H1 (cell line): ENCODE data around the gene PDE1C. TPM values are rescaled to one million over a fixed set of nuclear protein-coding genes. Genes with fewer than 3 reads are reported as not detected.

Source experiments
- CTCF ChIA-PET: fragments of 300-600 bp; sonication (Branson Sonifier 250); formaldehyde crosslinking; loops from one replicate; lab custom pipeline; 2021; ENCODE audit not compliant: partially characterized antibody; lab: Charles Lee
- POLR2A ChIA-PET: fragments of 300-600 bp; sonication (Branson Sonifier 250); formaldehyde crosslinking; loops from one replicate; lab custom pipeline; 2021; ENCODE audit warnings: inconsistent platforms; ENCODE audit not compliant: partially characterized antibody; lab: Charles Lee
- DNase-seq, 2 experiments: peaks; one replicate each; pipeline versions ENCODE4 v3.0.0 to v3.0.0-alpha.2; 2010 to 2022; ENCODE audit warnings: low spot score in 2 of 2, low read depth in 1 of 2, mixed read lengths in 1 of 2
- FAIRE-seq: peaks from 2 replicates; lab custom pipeline; 2011; peaks lifted over from hg19 to GRCh38; lab: Jason Lieb, UNC
- H2AFZ ChIP-seq: 2 replicates; pipeline ENCODE4 v1.8.1; 2012; ENCODE audit warnings: low read length, inconsistent platforms
- H2AK5ac ChIP-seq: 2 replicates; pipeline ENCODE4 v1.6.1; 2013; ENCODE audit warnings: low read depth, low read length
- H2BK120ac ChIP-seq: replicated peaks from 2 replicates; pipeline ENCODE3; 2013; ENCODE audit warnings: low read depth, low read length, inconsistent platforms
- H2BK12ac ChIP-seq: 2 replicates; pipeline ENCODE4 v1.6.1; 2013; ENCODE audit warnings: low read depth, low read length
- H2BK15ac ChIP-seq: 2 replicates; pipeline ENCODE4 v1.6.1; 2013; ENCODE audit warnings: low read length
- H2BK20ac ChIP-seq: 2 replicates; pipeline ENCODE4 v1.6.1; 2013; ENCODE audit warnings: low read length
- H2BK5ac ChIP-seq: 2 replicates; pipeline ENCODE4 v1.6.1; 2013; ENCODE audit warnings: low read depth, low read length
- H3K14ac ChIP-seq: 2 replicates; pipeline ENCODE4 v1.6.1; 2013; ENCODE audit warnings: inconsistent platforms; ENCODE audit not compliant: insufficient read length
- H3K18ac ChIP-seq: 2 replicates; pipeline ENCODE4 v1.6.1; 2013; ENCODE audit warnings: low read length; ENCODE audit errors: extremely low read depth
- H3K23ac ChIP-seq: 2 replicates; pipeline ENCODE4 v1.6.1; 2013; ENCODE audit warnings: inconsistent platforms; ENCODE audit not compliant: insufficient read length
- H3K23me2 ChIP-seq: 2 replicates; pipeline ENCODE4 v1.6.1; 2013; ENCODE audit warnings: low read depth, low read length
- H3K27ac ChIP-seq: 2 replicates; pipeline ENCODE4 v1.6.1; 2011; ENCODE audit warnings: low read depth, low read length, inconsistent platforms
- H3K27me3 ChIP-seq, 4 experiments: replicated peaks in 1 of 4; 1 replicate in 1 of 4; 2 replicates in 3 of 4; pipeline versions ENCODE4 v1.6.1 to v1.8.1; 2011 to 2013; ENCODE audit warnings: low read length in 3 of 4, mild to moderate bottlenecking in 3 of 4, inconsistent platforms in 2 of 4, mixed read lengths in 2 of 4, moderate library complexity in 1 of 4; ENCODE audit not compliant: control insufficient read depth in 3 of 4, insufficient read depth in 3 of 4; ENCODE audit errors: extremely low read depth in 1 of 4
- H3K36me3 ChIP-seq, 4 experiments: 2 replicates each; pipeline versions ENCODE4 v1.6.1 to v1.8.1; 2011 to 2013; ENCODE audit warnings: mild to moderate bottlenecking in 4 of 4, low read length in 3 of 4, moderate library complexity in 2 of 4, control low read depth in 1 of 4, inconsistent platforms in 1 of 4; ENCODE audit not compliant: insufficient read depth in 4 of 4, control insufficient read depth in 2 of 4
- H3K4ac ChIP-seq: replicated peaks from 2 replicates; pipeline ENCODE3; 2013; ENCODE audit warnings: low read length, low read depth, mixed read lengths, inconsistent platforms; ENCODE audit not compliant: insufficient read length
- H3K4me1 ChIP-seq, 4 experiments: replicated peaks in 1 of 4; 1 replicate in 1 of 4; 2 replicates in 3 of 4; pipeline versions ENCODE4 v1.6.1 to v1.8.1; 2011 to 2013; ENCODE audit warnings: low read length in 3 of 4, inconsistent platforms in 2 of 4, mixed read lengths in 1 of 4; ENCODE audit not compliant: insufficient read depth in 4 of 4, control insufficient read depth in 3 of 4
- H3K4me2 ChIP-seq, 2 experiments: 2 replicates each; pipeline versions ENCODE4 v1.6.1 to v1.8.1; 2011 to 2013; ENCODE audit warnings: low read depth in 2 of 2, low read length in 2 of 2, control low read depth in 1 of 2, inconsistent platforms in 1 of 2, mild to moderate bottlenecking in 1 of 2; ENCODE audit not compliant: insufficient read depth in 1 of 2
- H3K4me3 ChIP-seq, 4 experiments: fragments of 200-600, 300-600 bp in 1 of 4; sonication (generic), shearing (Covaris generic), sonication (Bioruptor Twin) in 1 of 4; 2 replicates each; pipeline versions ENCODE4 v1.5.1 to v1.8.1; 2011 to 2016; ENCODE audit warnings: low read length in 4 of 4, low read depth in 3 of 4, control low read depth in 2 of 4, inconsistent platforms in 2 of 4, mild to moderate bottlenecking in 2 of 4, mixed read lengths in 1 of 4, moderate library complexity in 1 of 4; ENCODE audit not compliant: insufficient read depth in 2 of 4; ENCODE audit errors: extremely low read depth in 1 of 4
- H3K56ac ChIP-seq: replicated peaks from 2 replicates; pipeline ENCODE3; 2013; ENCODE audit warnings: low read depth, mild to moderate bottlenecking, mixed read lengths, low read length, inconsistent platforms; ENCODE audit not compliant: insufficient read length
- H3K79me1 ChIP-seq: 2 replicates; pipeline ENCODE4 v1.6.1; 2013; ENCODE audit warnings: low read depth, low read length, control low read depth
- H3K79me2 ChIP-seq, 2 experiments: 2 replicates each; pipeline versions ENCODE4 v1.6.1 to v1.8.1; 2012 to 2013; ENCODE audit warnings: low read length in 2 of 2, mild to moderate bottlenecking in 2 of 2, inconsistent platforms in 1 of 2; ENCODE audit not compliant: insufficient read depth in 2 of 2, control insufficient read depth in 1 of 2
- H3K9ac ChIP-seq, 4 experiments: replicated peaks in 1 of 4; 1 replicate in 1 of 4; 2 replicates in 3 of 4; pipeline versions ENCODE4 v1.6.1 to v1.8.1; 2011 to 2013; ENCODE audit warnings: low read depth in 3 of 4, low read length in 3 of 4, control low read depth in 2 of 4, mild to moderate bottlenecking in 2 of 4, moderate library complexity in 2 of 4, inconsistent platforms in 1 of 4; ENCODE audit errors: extremely low read depth in 1 of 4
- H3K9me3 ChIP-seq, 2 experiments: 2 replicates each; pipeline versions ENCODE4 v1.6.1 to v1.8.1; 2012 to 2013; ENCODE audit warnings: mild to moderate bottlenecking in 2 of 2, moderate library complexity in 2 of 2, control low read depth in 1 of 2, inconsistent platforms in 1 of 2, low read depth in 1 of 2, low read length in 1 of 2, mixed read lengths in 1 of 2; ENCODE audit not compliant: insufficient read depth in 2 of 2
- H4K20me1 ChIP-seq, 2 experiments: replicated peaks in 1 of 2; 2 replicates each; pipeline versions ENCODE3 to v1.8.1; 2011 to 2013; ENCODE audit warnings: inconsistent platforms in 2 of 2, low read length in 2 of 2, mild to moderate bottlenecking in 1 of 2; ENCODE audit not compliant: insufficient read depth in 2 of 2, control insufficient read depth in 1 of 2
- H4K5ac ChIP-seq: 2 replicates; pipeline ENCODE4 v1.6.1; 2013; ENCODE audit warnings: low read length, low read depth, mixed read lengths, inconsistent platforms; ENCODE audit not compliant: insufficient read length
- H4K8ac ChIP-seq: 2 replicates; pipeline ENCODE4 v1.8.0; 2013; ENCODE audit warnings: mild to moderate bottlenecking, moderate library complexity, low read length, inconsistent platforms; ENCODE audit not compliant: insufficient read depth; ENCODE audit errors: extremely low read depth
- H4K91ac ChIP-seq: replicated peaks from 2 replicates; pipeline ENCODE3; 2013; ENCODE audit warnings: low read length, mixed read lengths, inconsistent platforms; ENCODE audit not compliant: insufficient read length
- CHD1 ChIP-seq: IDR thresholded peaks from 2 replicates; pipeline ENCODE4 v1.6.1; 2012; ENCODE audit warnings: low read depth, low read length, improper control_type of control experiment
- EGR1 ChIP-seq: IDR thresholded peaks from 2 replicates; pipeline ENCODE4 v1.6.1; 2011; ENCODE audit warnings: low read depth, low read length, borderline replicate concordance
- GABPA ChIP-seq: IDR thresholded peaks from 2 replicates; pipeline ENCODE4 v1.6.1; 2011; ENCODE audit warnings: mild to moderate bottlenecking, low read length, moderate library complexity, borderline replicate concordance; ENCODE audit not compliant: insufficient read depth
- JUND ChIP-seq: IDR thresholded peaks from 2 replicates; pipeline ENCODE4 v1.6.1; 2011; ENCODE audit warnings: mild to moderate bottlenecking, improper control_type of control experiment, low read length
- KDM4A ChIP-seq: IDR thresholded peaks from one replicate; pipeline ENCODE4 v1.7.1; 2012; ENCODE audit warnings: low read depth, mild to moderate bottlenecking, moderate library complexity, low read length, inconsistent platforms; ENCODE audit not compliant: severe bottlenecking
- POU5F1 ChIP-seq: IDR thresholded peaks from 2 replicates; pipeline ENCODE4 v1.6.1; 2011; ENCODE audit warnings: low read depth, mild to moderate bottlenecking, low read length, moderate library complexity
- RFX5 ChIP-seq: IDR thresholded peaks from 2 replicates; pipeline ENCODE4 v1.6.1; 2011; ENCODE audit warnings: low read depth, low read length, improper control_type of control experiment, borderline replicate concordance
- SIN3A ChIP-seq, 2 experiments: IDR thresholded peaks in 1 of 2; conservative IDR thresholded peaks in 1 of 2; 2 replicates each; pipeline ENCODE4 v1.6.1; 2011 to 2012; ENCODE audit warnings: low read length in 2 of 2, improper control_type of control experiment in 1 of 2, low read depth in 1 of 2, mild to moderate bottlenecking in 1 of 2
- SP1 ChIP-seq: IDR thresholded peaks from 2 replicates; pipeline ENCODE4 v1.6.1; 2011; ENCODE audit warnings: low read depth, low read length
- SRF ChIP-seq: IDR thresholded peaks from 2 replicates; pipeline ENCODE4 v1.6.1; 2011; ENCODE audit warnings: mild to moderate bottlenecking, low read depth, low read length, moderate library complexity
- TAF7 ChIP-seq: optimal IDR thresholded peaks from 2 replicates; pipeline ENCODE3; 2011; ENCODE audit warnings: low read depth, mild to moderate bottlenecking, inconsistent platforms, low read length, moderate library complexity, borderline replicate concordance
- ZNF274 ChIP-seq: IDR thresholded peaks from 2 replicates; pipeline ENCODE4 v1.7.0; 2012; ENCODE audit warnings: low read length, borderline replicate concordance; ENCODE audit errors: extremely low read depth
- WGBS, 2 experiments: shearing (Covaris generic) in 1 of 2; methylation state at CpG; one replicate each; pipeline versions ENCODE4 v1.1.6 to v1.1.7; 2013 to 2015; ENCODE audit warnings: low lambda C conversion rate in 2 of 2, mixed read lengths in 2 of 2, inconsistent platforms in 1 of 2, low coverage in 1 of 2, missing lambda C conversion rate in 1 of 2; ENCODE audit not compliant: insufficient replicate concordance in 2 of 2, insufficient coverage in 1 of 2, insufficient read length in 1 of 2; ENCODE audit errors: extremely low coverage in 1 of 2, missing lambda C conversion rate in 1 of 2; 5-methylcytosine and 5-hydroxymethylcytosine counted together
- polyA plus RNA-seq, 7 experiments: library from polyadenylated mRNA; depleted of rRNA in 3 of 7; stranded (reverse) in 5 of 7; unstranded in 2 of 7; fragments of >200 nt in 5 of 7; fragments of 200-250 nt in 2 of 7; gene quantifications; 1 replicate in 5 of 7; 2 replicates in 1 of 7; 4 replicates in 1 of 7; pipeline versions ENCODE4 v1.2.1 to v1.2.3, GENCODE V29; 2011 to 2013; ENCODE audit warnings: missing spikeins in 2 of 7, mixed read lengths in 2 of 7
- total RNA-seq: library from RNA; stranded (reverse); fragmentation: NEBNext Ultra II Directional; extraction: Animal tissue kit (Norgen Biotek cat#: 25700); gene quantifications from 2 replicates; pipeline ENCODE4 v1.2.1, GENCODE V29; 2021
- TF ChIP-seq, protein P1 (sequence below): IDR thresholded peaks from 2 replicates; pipeline ENCODE4 v1.6.1; 2011; ENCODE audit warnings: low read depth, mild to moderate bottlenecking, low read length; ENCODE audit not compliant: insufficient read depth

The PDE1C gene
- total and polyA plus RNA-seq, 2 of the 8 experiments (the other 6 are each of a cell fraction or from before 2014, with no cell fraction given) = 0.11 to 1.1 TPM

DNA sequence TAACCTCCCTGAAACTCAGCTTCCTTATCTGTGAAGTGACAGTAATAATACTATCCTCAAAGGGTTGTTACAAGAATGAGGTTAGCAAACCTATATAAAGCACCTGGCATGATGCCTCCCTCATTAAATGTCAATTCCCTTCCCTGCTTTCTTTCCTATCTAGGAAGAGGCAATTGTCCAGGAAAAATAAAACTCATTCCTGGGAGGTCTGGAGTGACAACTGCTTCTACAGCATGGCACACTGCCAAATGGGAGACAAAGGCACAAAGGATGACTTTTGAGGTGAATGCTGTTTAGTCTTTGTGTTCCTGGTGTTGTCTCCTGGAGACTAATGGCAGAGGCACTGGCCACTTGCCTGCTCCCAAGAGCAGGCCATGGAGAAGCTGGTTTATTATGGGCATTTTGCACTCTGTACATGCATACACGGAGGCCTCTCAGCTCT is 32.2 kb upstream of the PDE1C start:
- Histone ChIP-seq H3K27me3 (no peaks in the 10 kb centered on the region), H3K56ac (no peak overlapping the region), H2BK12ac (no peak overlapping the region), H4K8ac (no peak overlapping the region), H3K27ac (no peak overlapping the region), H3K4me2 (no peak overlapping the region), H3K36me3 (no peaks in the 10 kb centered on the region), H3K18ac (no peak overlapping the region), H2BK5ac (no peak overlapping the region), H2AK5ac (no peak overlapping the region), H3K4ac (no peak overlapping the region), H2AFZ (no peak overlapping the region), H4K91ac (no peak overlapping the region), H3K14ac (no peak overlapping the region), H3K79me2 (no peaks in the 10 kb centered on the region), H3K4me3 (no peak overlapping the region), H3K9me3 (no peaks in the 10 kb centered on the region), H4K20me1 (no peaks in the 10 kb centered on the region), H3K4me1 (no peaks in the 10 kb centered on the region), H2BK15ac (no peak overlapping the region), H3K79me1 (no peaks in the 10 kb centered on the region), H2BK20ac (no peak overlapping the region), H2BK120ac (no peak overlapping the region), H3K9ac (no peak overlapping the region), H3K23ac (no peak overlapping the region), H4K5ac (no peak overlapping the region), H3K23me2 (no peaks in the 10 kb centered on the region)
- FAIRE-seq (no peak), DNase-seq (no peak)
- WGBS, 2 experiments = 86% methylated on average over 1 of the region's 1 CpG; no CpG with 5 or more reads in 1 of the 2 experiments
- ChIA-PET CTCF (interaction anchor here (1.2 kb wide), 1 partner anchor 28 kb away, joined by 3 read pairs; no protein-coding TSS in a partner anchor), POLR2A (interaction anchor here (1.2 kb wide), 1 partner anchor 9 kb away, joined by 3 read pairs; no protein-coding TSS in a partner anchor)
- TF ChIP-seq, protein P1, sequence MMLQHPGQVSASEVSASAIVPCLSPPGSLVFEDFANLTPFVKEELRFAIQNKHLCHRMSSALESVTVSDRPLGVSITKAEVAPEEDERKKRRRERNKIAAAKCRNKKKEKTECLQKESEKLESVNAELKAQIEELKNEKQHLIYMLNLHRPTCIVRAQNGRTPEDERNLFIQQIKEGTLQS = no peak
- TF ChIP-seq SIN3A (conservative IDR thresholded peaks at IDR 0.05 in 1 of 2, IDR thresholded peaks at IDR 0.05 in 1 of 2; ENCODE audit: low read depth in 1 of 2, low read length in 2 of 2) (no peak), ZNF274 (no peak), JUND (no peak), EGR1 (no peak), RFX5 (no peak), GABPA (no peak), TAF7 (no peak), CHD1 (no peak), SP1 (no peak), KDM4A (no peak), POU5F1 (no peak), SRF (no peak)
